T47D (cell line): ENCODE measurements around the gene MYO9B.
"Not testable (repeated sequence)": the region's sequence is repeated elsewhere in the genome, so short reads cannot be mapped to it uniquely, and the experiment has no call there.

Experiments used
- DNase-seq, 2 experiments: peaks; one replicate each; pipeline versions ENCODE4 v3.0.0 to v3.0.0-alpha.2; 2011 to 2012; ENCODE audit warnings: low read depth in 1 of 2, low spot score in 1 of 2
- JUND ChIP-seq: IDR thresholded peaks from 2 replicates; pipeline ENCODE4 v1.6.1; 2012; ENCODE audit warnings: low read depth
- in situ Hi-C: cut with HindIII; loops from 2 replicates; pipeline ENCODE4 v1.10.0; 2016; ENCODE audit warnings: low sequenced_read_pairs, low pct_unique_long_range_greater_than_20kb

The MYO9B gene

DNA sequence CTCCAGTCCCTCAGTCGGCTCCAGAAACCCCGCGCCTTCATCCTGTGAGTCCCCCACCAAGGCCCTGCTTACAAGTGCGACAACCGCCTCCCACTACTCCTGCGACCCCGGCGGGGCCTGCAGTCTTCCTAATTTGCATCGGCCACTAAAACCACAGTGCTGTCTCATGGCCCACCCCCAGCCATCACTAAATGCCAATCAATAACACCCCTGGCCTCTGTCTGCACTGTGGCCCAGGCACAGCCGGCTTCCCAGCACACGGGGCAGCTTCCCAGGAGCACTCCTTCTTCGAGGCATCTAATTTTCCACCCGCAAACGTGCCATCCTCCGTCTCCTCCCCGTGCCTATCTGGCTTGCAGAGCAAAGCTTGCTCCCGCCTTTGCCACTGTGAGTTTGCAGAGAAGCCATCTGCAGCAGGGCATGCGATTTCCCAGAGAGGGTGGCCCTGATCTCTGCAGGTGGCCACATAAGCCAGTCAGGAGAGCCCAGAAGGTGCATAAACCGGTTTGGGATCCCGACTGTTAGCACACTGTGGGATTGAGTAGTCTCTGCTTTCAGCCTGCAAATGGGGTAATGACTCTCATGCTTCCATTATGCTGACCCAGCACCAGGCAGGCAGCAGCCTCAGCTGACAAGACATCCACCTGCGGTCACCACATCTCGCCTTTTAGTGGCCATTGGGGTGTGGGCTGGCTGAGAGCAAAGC is 105.6 kb downstream of the MYO9B start:
- DNase-seq, result no peak
- in situ Hi-C loops, result no loop called here
- TF ChIP-seq JUND, result no peak

DNA sequence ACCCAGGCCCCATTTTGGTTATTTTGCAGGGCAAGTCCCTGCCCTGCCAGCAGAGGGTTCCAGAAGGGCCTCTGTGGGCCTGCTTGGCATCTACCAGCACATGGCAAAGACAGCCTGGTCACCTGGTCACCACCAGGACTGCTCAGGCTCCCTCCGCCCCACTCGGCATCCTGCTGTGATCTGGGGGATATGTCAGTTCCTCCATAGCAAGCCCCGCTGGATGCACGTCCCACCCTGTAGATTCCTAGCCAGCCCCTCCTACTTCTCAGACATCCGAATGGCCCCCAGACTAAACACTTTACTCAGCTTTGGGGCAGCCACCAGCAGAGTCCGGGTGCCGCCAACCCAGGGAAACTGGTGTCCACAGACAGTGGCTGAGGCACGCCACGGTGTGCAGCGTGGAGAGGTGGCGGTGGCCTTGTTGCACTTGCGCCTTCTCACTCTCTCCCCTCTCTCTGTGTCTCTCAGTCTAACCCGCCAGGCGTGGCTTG is 107.7 kb downstream of the MYO9B start:
- DNase-seq, result no peak
- in situ Hi-C loops, result no loop called here

DNA sequence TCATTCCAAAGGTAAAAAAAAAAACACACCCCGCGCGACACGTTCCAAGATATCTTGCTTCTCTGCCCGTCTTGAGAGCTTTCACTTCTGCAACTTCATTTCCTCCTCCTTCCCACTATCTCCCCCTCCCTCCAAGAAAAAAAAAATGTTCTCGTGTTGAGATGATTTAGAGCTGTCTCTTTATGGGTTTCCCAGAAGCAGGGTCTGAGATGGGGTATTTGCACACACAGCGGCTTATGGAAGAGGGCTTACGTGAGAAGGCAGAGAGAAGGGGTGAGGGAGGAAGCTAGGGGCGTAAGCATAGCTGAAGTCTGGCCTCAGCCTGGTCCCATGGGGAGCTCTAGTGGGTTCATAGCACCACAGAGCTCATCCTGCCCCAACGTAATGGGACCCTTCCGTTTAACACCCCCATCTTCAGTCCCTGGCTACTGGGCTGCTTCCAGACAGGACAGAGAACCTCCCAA is 108.3 kb downstream of the MYO9B start:
- in situ Hi-C loops, result no loop called here
- no peak for DNase-seq
- TF ChIP-seq JUND, result no peak

More for the DNA sequence above, 107.7 kb downstream of the MYO9B start:
- TF ChIP-seq JUND, result no peak

DNA sequence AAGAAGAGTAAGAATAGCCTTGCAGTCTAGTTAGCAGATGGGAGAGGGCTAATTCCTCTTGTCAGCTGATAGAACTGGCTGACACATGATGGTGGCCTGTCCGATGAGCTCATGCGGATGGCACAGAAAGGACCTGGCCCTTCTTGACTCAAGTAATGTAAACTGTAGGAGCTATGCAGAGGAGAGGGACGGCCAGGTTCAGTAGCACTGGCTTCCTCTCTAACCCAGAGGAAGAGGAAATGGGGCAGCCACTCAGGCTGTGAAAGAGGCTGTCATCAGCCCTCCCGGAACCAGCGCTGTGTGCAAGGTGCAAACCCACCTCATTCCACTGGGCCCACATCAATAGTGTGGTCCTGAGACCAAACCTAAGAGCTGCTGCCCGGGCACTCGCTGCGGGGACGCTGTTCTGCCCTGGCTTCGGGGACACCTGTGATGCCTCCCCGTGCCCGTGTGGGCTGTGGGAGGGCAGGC is 108.8 kb downstream of the MYO9B start:
- no peak for DNase-seq
- no peak for TF ChIP-seq JUND
- in situ Hi-C loops, result no loop called here

DNA sequence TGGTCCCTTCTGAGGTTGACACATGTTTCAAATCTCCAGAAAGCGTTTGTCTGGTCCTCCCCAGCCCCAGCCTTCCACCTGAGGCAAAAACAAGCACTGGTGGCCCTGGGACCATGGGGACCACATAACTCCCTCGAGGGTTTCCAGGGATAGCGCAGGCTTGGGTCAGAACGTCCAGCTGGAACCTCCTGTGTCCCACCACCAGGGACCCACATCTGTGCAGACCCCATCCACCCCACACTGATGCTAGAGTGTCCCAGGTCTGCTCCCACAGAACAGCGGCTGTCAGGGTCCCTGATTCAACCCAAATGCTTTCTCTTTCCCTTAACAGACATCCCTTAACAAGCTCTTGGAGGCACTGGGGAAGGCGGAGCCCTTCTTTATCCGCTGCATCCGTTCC is 110.0 kb downstream of the MYO9B start:
- in situ Hi-C loops, result no loop called here
- TF ChIP-seq JUND, result no peak
- DNase-seq, result no peak

DNA sequence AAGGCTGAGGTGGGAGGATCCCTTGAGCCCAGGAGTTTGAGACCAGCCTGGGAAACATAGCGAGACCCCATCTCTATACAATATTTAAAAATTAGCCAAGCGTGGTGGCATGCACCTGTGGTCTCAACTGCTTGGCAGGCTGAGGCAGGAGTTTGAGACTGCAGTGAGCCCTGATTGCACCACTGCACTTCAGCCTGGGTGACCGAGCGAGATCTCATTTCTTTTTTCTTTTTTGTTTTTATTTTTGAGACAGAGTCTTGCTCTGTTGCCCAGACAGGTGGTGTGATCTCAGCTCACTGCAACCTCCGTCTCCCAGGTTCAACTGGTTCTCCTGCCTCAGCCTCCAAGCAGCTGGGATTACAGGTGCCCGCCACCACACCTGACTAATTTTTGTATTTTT is 116.2 kb downstream of the MYO9B start:
- DNase-seq, in situ Hi-C loops: not testable (repeated sequence)

DNA sequence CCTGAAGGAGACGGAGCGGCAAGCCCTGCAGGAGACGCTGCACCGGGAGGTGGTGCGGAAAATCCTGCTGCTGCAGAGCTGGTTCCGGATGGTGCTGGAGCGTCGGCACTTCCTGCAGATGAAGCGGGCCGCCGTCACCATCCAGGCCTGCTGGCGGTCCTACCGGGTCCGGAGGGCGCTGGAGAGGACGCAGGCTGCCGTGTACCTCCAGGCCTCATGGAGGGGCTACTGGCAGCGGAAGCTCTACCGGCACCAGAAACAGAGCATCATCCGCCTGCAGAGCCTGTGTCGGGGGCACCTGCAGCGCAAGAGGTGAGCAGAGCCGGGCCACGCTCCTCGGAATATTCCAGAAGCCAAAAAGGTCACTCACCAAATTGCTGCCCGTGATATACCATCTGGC is 117.2 kb downstream of the MYO9B start:
- in situ Hi-C loops, result no loop called here

DNA sequence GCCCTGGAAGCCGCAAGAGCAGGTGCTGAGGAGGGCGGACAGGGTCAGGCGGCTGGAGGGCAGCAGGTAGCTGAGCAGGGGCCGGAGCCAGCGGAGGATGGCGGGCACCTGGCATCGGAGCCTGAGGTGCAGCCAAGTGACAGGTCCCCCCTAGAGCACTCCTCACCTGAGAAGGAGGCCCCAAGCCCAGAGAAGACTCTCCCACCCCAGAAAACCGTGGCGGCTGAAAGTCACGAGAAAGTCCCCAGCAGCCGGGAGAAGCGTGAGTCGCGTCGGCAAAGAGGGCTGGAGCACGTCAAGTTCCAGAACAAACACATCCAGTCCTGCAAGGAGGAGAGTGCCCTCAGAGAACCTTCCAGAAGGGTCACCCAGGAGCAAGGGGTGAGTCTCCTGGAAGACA is 119.0 kb downstream of the MYO9B start:
- DNase-seq, result no peak
- no peak for TF ChIP-seq JUND
- in situ Hi-C loops, result no loop called here

More for the DNA sequence above, 117.2 kb downstream of the MYO9B start:
- no peak for TF ChIP-seq JUND
- DNase-seq, result no peak

DNA sequence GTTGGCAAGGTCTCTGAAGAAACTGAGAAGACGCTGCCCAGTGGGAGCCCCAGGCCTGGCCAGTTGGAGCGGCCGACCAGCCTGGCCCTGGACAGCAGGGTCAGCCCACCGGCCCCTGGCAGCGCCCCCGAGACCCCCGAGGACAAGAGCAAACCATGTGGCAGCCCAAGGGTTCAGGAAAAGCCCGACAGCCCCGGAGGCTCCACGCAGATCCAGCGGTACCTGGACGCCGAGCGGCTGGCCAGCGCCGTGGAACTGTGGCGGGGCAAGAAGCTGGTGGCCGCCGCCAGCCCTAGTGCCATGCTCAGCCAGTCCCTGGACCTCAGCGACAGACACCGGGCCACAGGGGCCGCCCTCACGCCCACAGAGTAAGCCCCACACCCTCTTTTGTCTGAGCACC is 119.5 kb downstream of the MYO9B start:
- no peak for DNase-seq
- in situ Hi-C loops, result no loop called here
- no peak for TF ChIP-seq JUND

DNA sequence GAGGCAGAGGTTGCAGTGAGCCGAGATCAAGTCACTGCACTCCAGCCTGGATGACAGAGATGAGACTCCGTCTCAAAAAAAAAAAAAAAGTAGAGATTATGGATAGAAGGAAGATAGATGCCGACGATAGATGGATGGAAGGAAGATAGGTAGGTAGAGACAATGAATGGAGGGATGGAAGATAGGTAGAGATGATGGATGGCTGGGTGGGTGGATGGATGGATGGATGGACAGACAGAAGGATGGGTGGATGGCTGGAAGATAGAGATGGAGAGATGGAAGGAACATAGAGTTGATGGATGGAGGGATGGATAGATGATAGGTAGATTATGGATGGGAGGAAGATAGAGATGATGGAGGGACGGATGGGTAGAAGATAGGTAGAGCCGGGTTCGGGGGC is 121.0 kb downstream of the MYO9B start:
- no peak for TF ChIP-seq JUND
- DNase-seq, result no peak
- in situ Hi-C loops, result no loop called here

DNA sequence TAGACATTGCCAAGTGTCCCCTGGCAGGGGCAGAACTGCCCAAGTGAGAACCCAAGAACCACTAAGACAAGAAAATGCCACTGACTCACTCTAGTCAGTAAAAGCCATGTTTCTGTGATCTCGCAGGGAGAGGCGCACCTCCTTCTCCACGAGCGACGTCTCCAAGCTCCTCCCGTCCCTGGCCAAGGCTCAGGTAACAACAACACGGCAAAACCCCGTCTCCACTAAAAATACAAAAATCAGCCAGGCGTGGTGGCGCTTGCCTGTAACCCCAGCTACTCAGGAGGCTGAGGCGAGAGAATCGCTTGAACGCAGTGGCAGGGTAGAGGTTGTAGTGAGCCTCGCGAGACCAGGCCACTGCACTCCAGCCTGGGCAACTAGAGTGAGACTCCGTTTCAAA is 122.1 kb downstream of the MYO9B start:
- in situ Hi-C loops, result no loop called here
- no peak for TF ChIP-seq JUND
- no peak for DNase-seq

DNA sequence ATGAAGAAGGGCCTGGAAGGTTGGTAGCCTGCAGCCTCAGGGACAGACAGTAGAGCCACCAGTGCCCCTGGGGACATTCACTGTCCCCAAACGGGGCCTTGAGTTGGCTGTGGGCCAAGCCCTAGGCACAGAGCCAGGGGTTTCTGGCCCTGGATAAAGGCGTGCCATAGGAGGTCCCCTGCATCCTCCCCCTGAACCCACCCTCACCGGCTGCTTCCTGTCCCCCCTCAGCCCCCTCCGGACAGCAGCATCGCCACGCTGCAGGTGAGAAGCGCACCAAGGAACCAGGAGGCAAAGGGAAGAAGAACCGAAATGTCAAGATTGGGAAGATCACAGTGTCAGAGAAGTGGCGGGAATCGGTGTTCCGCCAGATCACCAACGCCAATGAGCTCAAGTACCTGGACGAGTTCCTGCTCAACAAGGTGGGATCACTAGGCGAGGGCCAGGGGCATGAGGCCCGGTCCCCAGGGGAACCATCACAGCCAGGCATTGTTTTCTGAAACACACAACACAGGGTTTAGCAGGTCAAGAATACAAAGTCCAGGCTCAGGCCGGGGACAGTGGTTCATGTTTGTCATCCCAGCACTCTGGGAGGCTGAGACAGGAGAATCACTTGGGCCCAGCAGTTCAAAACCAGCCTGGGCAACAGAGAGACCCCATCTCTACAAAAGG is 125.0 kb downstream of the MYO9B start:
- DNase-seq, result no peak
- in situ Hi-C loops, result no loop called here
- TF ChIP-seq JUND, result no peak

DNA sequence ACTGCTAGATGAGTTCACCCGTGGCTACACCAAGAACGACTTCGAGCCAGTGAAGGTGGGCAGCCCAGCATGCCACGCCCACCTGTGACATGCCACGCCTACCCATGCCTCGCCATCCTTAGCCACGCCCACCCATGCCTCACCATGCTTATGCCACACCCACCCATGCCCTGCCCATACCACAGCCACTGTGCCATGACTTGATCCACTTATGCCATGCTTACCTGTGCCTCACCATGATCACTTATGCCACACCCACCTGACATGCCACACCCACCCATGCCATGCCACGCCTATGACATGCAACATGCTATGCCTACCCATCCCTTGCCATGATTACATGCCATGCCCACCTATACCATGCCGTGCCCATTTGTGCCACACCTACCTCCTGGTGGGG is 126.7 kb downstream of the MYO9B start:
- DNase-seq, result peak in 1 of 2 experiments; percentile 42
- TF ChIP-seq JUND, result no peak
- in situ Hi-C loops, result no loop called here
